WTC11 (cell line): ENCODE data around the gene ZFP62. TPM values are rescaled to one million over a fixed set of nuclear protein-coding genes. Genes with fewer than 3 reads are reported as not detected.
A peak's percentile ranks its signal among the peaks of the same experiment; 100 is the strongest.

ENCODE experiments used
- ATAC-seq: fragments of 200-7000 bp; cut with Tn5 transposase; 2 replicates; pipeline ENCODE4 v1.10.0; 2021; ENCODE audit warnings: mild to moderate bottlenecking, moderate library complexity
- CTCF ChIA-PET: fragments of 300-600 bp; sonication (Branson Sonifier 250); formaldehyde crosslinking; loops from one replicate; lab custom pipeline; 2021; ENCODE audit warnings: antibody characterized with exemption; lab: Charles Lee
- POLR2A ChIA-PET: fragments of 350-600 bp; sonication (Branson Sonifier 250); formaldehyde crosslinking; loops from one replicate; lab custom pipeline; 2021; ENCODE audit warnings: antibody characterized with exemption; lab: Charles Lee
- DNase-seq: peaks from one replicate; pipeline ENCODE4 v3.0.0; 2021; ENCODE audit warnings: low spot score
- H3K27ac Mint-ChIP-seq: 2 replicates; pipeline ENCODE4 v1.8.0; 2021; ENCODE audit warnings: mixed read lengths
- H3K27me3 Mint-ChIP-seq: 2 replicates; pipeline ENCODE4 v1.8.0; 2021; ENCODE audit warnings: low read depth, mild to moderate bottlenecking, moderate library complexity, mixed read lengths
- H3K36me3 Mint-ChIP-seq: 2 replicates; pipeline ENCODE4 v1.8.0; 2021; ENCODE audit warnings: mixed read lengths
- H3K4me1 Mint-ChIP-seq: 2 replicates; pipeline ENCODE4 v1.8.0; 2022; ENCODE audit warnings: mixed read lengths
- H3K4me3 Mint-ChIP-seq: 2 replicates; pipeline ENCODE4 v1.8.0; 2021; ENCODE audit warnings: mild to moderate bottlenecking, moderate library complexity, mixed read lengths
- H3K9me3 Mint-ChIP-seq: 2 replicates; pipeline ENCODE4 v1.8.0; 2021; ENCODE audit warnings: mixed read lengths
- ELF4 ChIP-seq: sonication (generic); formaldehyde crosslinking; IDR thresholded peaks from 2 replicates; pipeline ENCODE4 v1.8.1; 2022; ENCODE audit warnings: low read depth, mild to moderate bottlenecking, moderate library complexity, missing genetic modification reagents
- ETV6 ChIP-seq: sonication (generic); formaldehyde crosslinking; IDR thresholded peaks from 2 replicates; pipeline ENCODE4 v1.8.1; 2022; ENCODE audit warnings: mild to moderate bottlenecking, missing genetic modification reagents
- FOXK1 ChIP-seq: sonication (generic); formaldehyde crosslinking; IDR thresholded peaks from 2 replicates; pipeline ENCODE4 v1.8.0; 2022; ENCODE audit warnings: mild to moderate bottlenecking, moderate library complexity, missing genetic modification reagents
- GTF2I ChIP-seq: fragments of 250-450 bp; sonication (Bioruptor Pico); conservative IDR thresholded peaks from 2 replicates; pipeline ENCODE4 v1.4.0; 2021; ENCODE audit warnings: mild to moderate bottlenecking
- MYBL2 ChIP-seq: sonication (generic); formaldehyde crosslinking; IDR thresholded peaks from 2 replicates; pipeline ENCODE4 v1.8.1; 2023; ENCODE audit warnings: mild to moderate bottlenecking, moderate library complexity, missing genetic modification reagents
- RORB ChIP-seq: fragments of 250-450 bp; sonication (Bioruptor Pico); IDR thresholded peaks from 2 replicates; pipeline ENCODE4 v1.9.0; 2021; ENCODE audit warnings: mild to moderate bottlenecking
- TEAD4 ChIP-seq: sonication (generic); formaldehyde crosslinking; IDR thresholded peaks from 2 replicates; pipeline ENCODE4 v1.8.0; 2022; ENCODE audit warnings: mild to moderate bottlenecking, missing genetic modification reagents
- ZBTB21 ChIP-seq: sonication (generic); formaldehyde crosslinking; IDR thresholded peaks from 2 replicates; pipeline ENCODE4 v1.8.1; 2023; ENCODE audit warnings: mild to moderate bottlenecking, missing genetic modification reagents, borderline replicate concordance
- ZNF121 ChIP-seq: sonication (generic); formaldehyde crosslinking; IDR thresholded peaks from 2 replicates; pipeline ENCODE4 v1.8.0; 2023; ENCODE audit warnings: missing genetic modification reagents
- ZNF423 ChIP-seq: fragments of 250-450 bp; sonication (Bioruptor Pico); IDR thresholded peaks from 2 replicates; pipeline ENCODE4 v2.1.2; 2022; ENCODE audit warnings: mild to moderate bottlenecking, moderate library complexity
- total RNA-seq: library from RNA; stranded (reverse); gene quantifications from 3 replicates; pipeline ENCODE4 v1.2.3, GENCODE V29; 2021
- TF ChIP-seq, protein P1 (sequence below): sonication (generic); formaldehyde crosslinking; IDR thresholded peaks from 2 replicates; pipeline ENCODE4 v1.8.1; 2022; ENCODE audit warnings: mild to moderate bottlenecking, moderate library complexity, missing genetic modification reagents
- TF ChIP-seq, protein P2 (sequence below): sonication (generic); formaldehyde crosslinking; IDR thresholded peaks from 2 replicates; pipeline ENCODE4 v1.8.1; 2022; ENCODE audit warnings: low read depth, mild to moderate bottlenecking, moderate library complexity, missing genetic modification reagents, borderline replicate concordance
- TF ChIP-seq, protein P3 (sequence below): sonication (generic); formaldehyde crosslinking; IDR thresholded peaks from 2 replicates; pipeline ENCODE4 v1.8.1; 2023; ENCODE audit warnings: mild to moderate bottlenecking, missing genetic modification reagents, moderate library complexity
- TF ChIP-seq, protein P4 (sequence below): fragments of 250-450 bp; sonication (Bioruptor Pico); conservative IDR thresholded peaks from 2 replicates; pipeline ENCODE4 v1.9.0; 2021; ENCODE audit warnings: mild to moderate bottlenecking
- TF ChIP-seq, protein P5 (sequence below): sonication (generic); formaldehyde crosslinking; IDR thresholded peaks from 2 replicates; pipeline ENCODE4 v1.8.0; 2023; ENCODE audit warnings: missing genetic modification reagents, mild to moderate bottlenecking, borderline replicate concordance
- TF ChIP-seq, protein P6 (sequence below): sonication (generic); formaldehyde crosslinking; IDR thresholded peaks from 2 replicates; pipeline ENCODE4 v1.8.1; 2022; ENCODE audit warnings: low read depth, missing genetic modification reagents, borderline replicate concordance
- TF ChIP-seq, protein P7 (sequence below): sonication (generic); formaldehyde crosslinking; IDR thresholded peaks from 2 replicates; pipeline ENCODE4 v1.8.0; 2022; ENCODE audit warnings: missing genetic modification reagents

ZFP62 gene
- total RNA-seq, 1 experiment from 2014 or later, result 41.2 TPM

DNA sequence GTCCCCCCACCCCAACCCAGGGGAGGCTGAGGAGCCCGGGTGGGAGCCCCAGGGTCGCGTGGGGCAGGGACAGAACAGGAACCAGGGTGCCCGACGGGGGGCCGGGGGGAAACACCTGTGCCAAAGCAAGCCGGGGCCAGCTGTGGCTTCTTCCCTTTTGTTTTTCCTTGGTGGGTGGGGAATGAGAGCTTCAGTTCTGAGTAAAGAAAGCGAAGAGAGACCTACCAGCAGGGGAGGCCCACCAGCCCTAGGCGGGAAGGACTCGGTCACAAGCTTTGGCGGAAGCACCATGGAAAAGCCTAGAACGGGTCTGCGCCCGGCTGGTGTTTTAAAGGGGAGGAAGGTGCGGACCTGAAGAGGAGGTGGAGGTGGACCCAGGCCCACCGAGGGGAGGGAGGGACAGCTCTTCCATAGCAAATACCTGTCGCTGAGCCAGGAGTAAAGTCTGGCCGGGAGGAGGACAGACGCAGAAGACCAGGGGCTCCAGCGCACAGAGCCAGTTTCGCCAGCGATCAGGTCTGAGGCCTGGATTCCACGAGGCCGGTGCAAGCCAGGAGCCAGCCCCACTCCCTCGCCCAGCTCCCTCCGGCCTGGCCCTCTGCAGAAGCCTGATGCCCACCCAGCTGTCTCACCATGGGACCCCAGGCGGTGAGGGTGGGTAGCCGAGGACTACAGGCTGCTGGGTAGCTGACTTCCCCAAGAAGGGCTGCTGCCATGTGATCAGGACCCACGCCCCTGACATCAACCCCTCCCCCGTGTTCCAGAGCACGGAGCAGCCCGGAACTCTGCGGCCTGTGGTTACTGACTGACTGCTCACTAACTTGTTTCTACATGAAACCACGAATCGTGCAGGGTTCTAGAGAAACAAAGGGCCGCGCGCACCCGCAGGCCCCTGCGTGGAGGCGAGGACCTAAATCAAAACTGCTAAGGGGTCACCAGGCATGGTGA is 57.6 kb downstream of the ZFP62 start (continued):
- TF ChIP-seq, protein P1, sequence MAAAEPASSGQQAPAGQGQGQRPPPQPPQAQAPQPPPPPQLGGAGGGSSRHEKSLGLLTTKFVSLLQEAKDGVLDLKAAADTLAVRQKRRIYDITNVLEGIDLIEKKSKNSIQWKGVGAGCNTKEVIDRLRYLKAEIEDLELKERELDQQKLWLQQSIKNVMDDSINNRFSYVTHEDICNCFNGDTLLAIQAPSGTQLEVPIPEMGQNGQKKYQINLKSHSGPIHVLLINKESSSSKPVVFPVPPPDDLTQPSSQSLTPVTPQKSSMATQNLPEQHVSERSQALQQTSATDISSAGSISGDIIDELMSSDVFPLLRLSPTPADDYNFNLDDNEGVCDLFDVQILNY (CRISPR knock-in tag), result peak; percentile 20; the same call in 1 of the 2 replicates
- TF ChIP-seq ZNF423 (CRISPR knock-in tag), result peak; percentile 72; the same call in 1 of the 2 replicates

DNA sequence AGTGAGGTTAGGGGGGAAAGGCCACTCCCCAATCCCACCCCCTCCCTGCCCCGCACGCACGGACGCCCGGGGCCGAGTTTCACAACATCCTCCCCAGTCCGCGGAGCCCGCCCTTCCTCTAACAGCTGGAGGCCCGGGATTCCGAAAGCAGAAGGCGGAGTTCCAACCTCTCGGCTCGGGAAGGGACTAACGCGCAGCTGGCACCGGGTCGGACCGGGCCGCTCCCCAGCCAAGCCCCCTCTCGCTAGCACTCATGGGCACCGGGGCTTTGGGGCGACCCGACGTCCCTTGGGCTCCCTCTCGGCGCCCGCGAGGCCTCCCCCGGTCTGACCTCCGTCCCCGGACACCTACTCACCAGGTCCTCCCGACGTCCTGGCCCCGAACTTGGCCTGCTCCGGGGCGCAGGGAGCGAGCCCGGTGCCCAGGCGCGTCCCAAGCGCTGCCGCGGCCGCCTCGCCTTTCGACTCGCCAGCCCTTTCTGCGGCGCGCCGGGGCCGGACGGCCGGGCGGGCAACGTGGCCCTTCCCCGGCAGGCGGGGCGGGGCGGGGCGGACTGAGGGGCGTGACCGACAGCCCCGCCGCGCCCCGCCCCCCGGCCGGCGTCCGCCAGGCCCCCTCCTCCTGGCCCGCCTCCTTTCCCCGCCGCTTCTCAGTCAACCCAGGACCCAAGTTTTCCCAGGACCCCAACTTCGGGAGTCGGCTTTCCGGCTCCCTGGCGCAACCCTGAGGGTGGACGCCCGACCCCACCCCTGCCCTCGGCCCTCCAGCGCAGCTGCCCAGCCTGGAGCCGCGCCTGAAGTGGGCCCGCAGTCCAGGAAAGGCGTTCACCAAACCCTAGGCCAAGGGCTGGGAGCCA is 58.5 kb downstream of the ZFP62 start, which contains the start of gene MGAT1:
MGAT1 (minus strand) TSS at position 482 of the 856 bp plus-strand sequence. CDS start 9,835 bp downstream, outside the sequence.
- ChIA-PET CTCF (interaction anchor here (0.6 to 3.3 kb wide), 11 partner anchors 9 to 286 kb away, joined by 3 to 26 read pairs (median 3); partner anchors contain the start of gene ZFP62), POLR2A (interaction anchor here (1.4 kb wide), 1 partner anchor 28 kb away, joined by 3 read pairs; no protein-coding TSS in a partner anchor)
- Mint-ChIP-seq H3K27me3 (no peaks in the 10 kb centered on the region), H3K36me3 (peaks cover 21% of the 10 kb centered on the region), H3K4me3 (peak within 1 kb of the TSS; percentile 80), H3K4me1 (peaks cover 72% of the 10 kb centered on the region), H3K9me3 (no peaks in the 10 kb centered on the region), H3K27ac (peak within 1 kb of the TSS; percentile 97)
- DNase-seq, result peak; percentile 75
- ATAC-seq, result peak; percentile 77
- TF ChIP-seq, protein P2, sequence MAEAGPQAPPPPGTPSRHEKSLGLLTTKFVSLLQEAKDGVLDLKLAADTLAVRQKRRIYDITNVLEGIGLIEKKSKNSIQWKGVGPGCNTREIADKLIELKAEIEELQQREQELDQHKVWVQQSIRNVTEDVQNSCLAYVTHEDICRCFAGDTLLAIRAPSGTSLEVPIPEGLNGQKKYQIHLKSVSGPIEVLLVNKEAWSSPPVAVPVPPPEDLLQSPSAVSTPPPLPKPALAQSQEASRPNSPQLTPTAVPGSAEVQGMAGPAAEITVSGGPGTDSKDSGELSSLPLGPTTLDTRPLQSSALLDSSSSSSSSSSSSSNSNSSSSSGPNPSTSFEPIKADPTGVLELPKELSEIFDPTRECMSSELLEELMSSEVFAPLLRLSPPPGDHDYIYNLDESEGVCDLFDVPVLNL, result no peak
- TF ChIP-seq, protein P3, sequence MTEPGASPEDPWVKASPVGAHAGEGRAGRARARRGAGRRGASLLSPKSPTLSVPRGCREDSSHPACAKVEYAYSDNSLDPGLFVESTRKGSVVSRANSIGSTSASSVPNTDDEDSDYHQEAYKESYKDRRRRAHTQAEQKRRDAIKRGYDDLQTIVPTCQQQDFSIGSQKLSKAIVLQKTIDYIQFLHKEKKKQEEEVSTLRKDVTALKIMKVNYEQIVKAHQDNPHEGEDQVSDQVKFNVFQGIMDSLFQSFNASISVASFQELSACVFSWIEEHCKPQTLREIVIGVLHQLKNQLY (CRISPR knock-in tag), result no peak; the same call in 1 of the 2 replicates
- TF ChIP-seq ELF4 (CRISPR knock-in tag) (no peak), ETV6 (CRISPR knock-in tag) (peak; percentile 93), GTF2I (CRISPR knock-in tag) (no peak), RORB (no peak), FOXK1 (peak; percentile 76; the same call in 1 of the 2 replicates), MYBL2 (CRISPR knock-in tag) (no peak), ZNF121 (no peak), ZBTB21 (no peak), TEAD4 (CRISPR knock-in tag) (no peak)
- TF ChIP-seq, protein P4, sequence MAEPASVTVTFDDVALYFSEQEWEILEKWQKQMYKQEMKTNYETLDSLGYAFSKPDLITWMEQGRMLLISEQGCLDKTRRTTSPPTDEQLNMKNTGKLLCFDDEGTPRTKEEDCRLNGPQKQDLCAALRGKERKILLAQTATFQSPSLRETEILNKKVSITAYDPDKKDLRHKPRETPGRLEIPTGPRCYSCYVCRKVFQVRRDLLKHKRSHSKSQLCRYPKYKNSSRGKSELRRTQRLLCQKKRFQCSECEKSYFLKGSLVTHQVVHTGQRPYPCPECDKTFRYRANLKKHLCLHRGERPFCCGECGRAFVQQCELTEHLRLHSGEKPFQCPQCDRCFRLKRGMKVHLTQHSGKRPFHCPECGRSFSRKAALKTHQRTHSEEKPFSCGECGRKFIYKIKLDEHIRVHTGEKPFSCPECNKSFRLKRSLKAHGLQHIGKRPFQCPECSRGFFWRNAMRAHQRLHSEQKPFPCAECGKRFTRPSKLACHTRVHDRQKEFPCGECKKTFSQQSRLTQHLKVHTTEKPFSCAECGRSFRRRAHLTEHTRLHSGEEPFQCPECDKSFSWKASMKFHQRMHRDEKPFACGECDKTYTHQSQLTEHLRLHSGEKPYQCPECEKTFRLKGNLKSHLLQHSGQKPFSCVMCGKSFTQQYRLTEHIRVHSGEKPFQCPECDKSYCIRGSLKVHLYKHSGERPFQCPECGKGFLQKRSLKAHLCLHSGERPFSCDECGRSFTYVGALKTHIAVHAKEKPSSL (CRISPR knock-in tag), result no peak
- TF ChIP-seq, protein P5, sequence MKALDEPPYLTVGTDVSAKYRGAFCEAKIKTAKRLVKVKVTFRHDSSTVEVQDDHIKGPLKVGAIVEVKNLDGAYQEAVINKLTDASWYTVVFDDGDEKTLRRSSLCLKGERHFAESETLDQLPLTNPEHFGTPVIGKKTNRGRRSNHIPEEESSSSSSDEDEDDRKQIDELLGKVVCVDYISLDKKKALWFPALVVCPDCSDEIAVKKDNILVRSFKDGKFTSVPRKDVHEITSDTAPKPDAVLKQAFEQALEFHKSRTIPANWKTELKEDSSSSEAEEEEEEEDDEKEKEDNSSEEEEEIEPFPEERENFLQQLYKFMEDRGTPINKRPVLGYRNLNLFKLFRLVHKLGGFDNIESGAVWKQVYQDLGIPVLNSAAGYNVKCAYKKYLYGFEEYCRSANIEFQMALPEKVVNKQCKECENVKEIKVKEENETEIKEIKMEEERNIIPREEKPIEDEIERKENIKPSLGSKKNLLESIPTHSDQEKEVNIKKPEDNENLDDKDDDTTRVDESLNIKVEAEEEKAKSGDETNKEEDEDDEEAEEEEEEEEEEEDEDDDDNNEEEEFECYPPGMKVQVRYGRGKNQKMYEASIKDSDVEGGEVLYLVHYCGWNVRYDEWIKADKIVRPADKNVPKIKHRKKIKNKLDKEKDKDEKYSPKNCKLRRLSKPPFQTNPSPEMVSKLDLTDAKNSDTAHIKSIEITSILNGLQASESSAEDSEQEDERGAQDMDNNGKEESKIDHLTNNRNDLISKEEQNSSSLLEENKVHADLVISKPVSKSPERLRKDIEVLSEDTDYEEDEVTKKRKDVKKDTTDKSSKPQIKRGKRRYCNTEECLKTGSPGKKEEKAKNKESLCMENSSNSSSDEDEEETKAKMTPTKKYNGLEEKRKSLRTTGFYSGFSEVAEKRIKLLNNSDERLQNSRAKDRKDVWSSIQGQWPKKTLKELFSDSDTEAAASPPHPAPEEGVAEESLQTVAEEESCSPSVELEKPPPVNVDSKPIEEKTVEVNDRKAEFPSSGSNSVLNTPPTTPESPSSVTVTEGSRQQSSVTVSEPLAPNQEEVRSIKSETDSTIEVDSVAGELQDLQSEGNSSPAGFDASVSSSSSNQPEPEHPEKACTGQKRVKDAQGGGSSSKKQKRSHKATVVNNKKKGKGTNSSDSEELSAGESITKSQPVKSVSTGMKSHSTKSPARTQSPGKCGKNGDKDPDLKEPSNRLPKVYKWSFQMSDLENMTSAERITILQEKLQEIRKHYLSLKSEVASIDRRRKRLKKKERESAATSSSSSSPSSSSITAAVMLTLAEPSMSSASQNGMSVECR (CRISPR knock-in tag), result peak; percentile 76; the same call in 1 of the 2 replicates
- TF ChIP-seq, protein P6, sequence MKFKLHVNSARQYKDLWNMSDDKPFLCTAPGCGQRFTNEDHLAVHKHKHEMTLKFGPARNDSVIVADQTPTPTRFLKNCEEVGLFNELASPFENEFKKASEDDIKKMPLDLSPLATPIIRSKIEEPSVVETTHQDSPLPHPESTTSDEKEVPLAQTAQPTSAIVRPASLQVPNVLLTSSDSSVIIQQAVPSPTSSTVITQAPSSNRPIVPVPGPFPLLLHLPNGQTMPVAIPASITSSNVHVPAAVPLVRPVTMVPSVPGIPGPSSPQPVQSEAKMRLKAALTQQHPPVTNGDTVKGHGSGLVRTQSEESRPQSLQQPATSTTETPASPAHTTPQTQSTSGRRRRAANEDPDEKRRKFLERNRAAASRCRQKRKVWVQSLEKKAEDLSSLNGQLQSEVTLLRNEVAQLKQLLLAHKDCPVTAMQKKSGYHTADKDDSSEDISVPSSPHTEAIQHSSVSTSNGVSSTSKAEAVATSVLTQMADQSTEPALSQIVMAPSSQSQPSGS, result no peak
- TF ChIP-seq, protein P7, sequence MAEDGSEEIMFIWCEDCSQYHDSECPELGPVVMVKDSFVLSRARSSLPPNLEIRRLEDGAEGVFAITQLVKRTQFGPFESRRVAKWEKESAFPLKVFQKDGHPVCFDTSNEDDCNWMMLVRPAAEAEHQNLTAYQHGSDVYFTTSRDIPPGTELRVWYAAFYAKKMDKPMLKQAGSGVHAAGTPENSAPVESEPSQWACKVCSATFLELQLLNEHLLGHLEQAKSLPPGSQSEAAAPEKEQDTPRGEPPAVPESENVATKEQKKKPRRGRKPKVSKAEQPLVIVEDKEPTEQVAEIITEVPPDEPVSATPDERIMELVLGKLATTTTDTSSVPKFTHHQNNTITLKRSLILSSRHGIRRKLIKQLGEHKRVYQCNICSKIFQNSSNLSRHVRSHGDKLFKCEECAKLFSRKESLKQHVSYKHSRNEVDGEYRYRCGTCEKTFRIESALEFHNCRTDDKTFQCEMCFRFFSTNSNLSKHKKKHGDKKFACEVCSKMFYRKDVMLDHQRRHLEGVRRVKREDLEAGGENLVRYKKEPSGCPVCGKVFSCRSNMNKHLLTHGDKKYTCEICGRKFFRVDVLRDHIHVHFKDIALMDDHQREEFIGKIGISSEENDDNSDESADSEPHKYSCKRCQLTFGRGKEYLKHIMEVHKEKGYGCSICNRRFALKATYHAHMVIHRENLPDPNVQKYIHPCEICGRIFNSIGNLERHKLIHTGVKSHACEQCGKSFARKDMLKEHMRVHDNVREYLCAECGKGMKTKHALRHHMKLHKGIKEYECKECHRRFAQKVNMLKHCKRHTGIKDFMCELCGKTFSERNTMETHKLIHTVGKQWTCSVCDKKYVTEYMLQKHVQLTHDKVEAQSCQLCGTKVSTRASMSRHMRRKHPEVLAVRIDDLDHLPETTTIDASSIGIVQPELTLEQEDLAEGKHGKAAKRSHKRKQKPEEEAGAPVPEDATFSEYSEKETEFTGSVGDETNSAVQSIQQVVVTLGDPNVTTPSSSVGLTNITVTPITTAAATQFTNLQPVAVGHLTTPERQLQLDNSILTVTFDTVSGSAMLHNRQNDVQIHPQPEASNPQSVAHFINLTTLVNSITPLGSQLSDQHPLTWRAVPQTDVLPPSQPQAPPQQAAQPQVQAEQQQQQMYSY (CRISPR knock-in tag), result peak; percentile 50
